T47D (cell line): Measurements from ENCODE around the gene IGF2.

Experiments used
- DNase-seq, 2 experiments: peaks; one replicate each; pipeline versions ENCODE4 v3.0.0 to v3.0.0-alpha.2; 2011 to 2012; ENCODE audit warnings: low read depth in 1 of 2, low spot score in 1 of 2
- JUND ChIP-seq: IDR thresholded peaks from 2 replicates; pipeline ENCODE4 v1.6.1; 2012; ENCODE audit warnings: low read depth
- in situ Hi-C: cut with HindIII; loops from 2 replicates; pipeline ENCODE4 v1.10.0; 2016; ENCODE audit warnings: low sequenced_read_pairs, low pct_unique_long_range_greater_than_20kb

The IGF2 gene

DNA sequence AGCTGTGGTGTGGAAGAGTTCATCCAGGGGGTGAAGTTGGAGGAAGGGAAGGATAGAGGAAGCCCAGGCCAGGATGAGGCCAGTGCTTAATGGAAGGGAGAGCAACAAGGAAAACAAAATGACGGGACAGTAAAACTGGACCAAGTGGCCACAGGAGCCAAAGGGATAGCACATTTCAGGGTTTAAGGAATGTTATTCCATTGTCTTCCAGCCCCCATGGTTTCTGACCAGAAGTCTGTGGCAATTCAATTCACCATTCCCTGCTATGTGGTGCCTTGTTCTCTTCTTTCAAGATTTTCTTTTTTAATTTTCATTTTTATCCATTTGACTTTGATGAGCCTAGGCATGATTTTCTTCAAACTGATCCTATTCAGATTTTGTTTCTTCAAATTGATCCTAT lies 22.5 kb downstream of the IGF2 start:
- in situ Hi-C loops: no loop called here
- no peak for TF ChIP-seq JUND
- DNase-seq: no peak

DNA sequence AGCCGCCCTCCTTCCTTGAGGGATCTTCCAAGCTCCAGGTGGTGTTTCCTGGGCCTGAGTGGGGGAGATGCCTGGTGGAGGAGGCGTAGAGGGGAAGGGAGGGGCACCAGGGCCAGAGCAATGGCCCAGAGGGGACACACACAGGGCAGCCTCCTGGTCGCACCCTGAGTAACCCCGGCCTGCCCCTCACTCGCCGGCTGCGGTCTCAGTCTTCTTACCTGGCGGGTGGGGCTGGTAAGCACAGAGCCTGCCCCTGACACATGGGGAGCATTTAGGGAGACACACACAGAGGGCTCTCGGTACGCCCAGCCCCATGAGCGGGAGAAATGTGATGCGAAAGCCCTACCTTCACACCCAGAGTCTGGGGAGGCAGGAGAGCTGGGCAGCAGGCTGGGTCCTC lies 23.9 kb downstream of the IGF2 start:
- no peak for DNase-seq
- TF ChIP-seq JUND: no peak

DNA sequence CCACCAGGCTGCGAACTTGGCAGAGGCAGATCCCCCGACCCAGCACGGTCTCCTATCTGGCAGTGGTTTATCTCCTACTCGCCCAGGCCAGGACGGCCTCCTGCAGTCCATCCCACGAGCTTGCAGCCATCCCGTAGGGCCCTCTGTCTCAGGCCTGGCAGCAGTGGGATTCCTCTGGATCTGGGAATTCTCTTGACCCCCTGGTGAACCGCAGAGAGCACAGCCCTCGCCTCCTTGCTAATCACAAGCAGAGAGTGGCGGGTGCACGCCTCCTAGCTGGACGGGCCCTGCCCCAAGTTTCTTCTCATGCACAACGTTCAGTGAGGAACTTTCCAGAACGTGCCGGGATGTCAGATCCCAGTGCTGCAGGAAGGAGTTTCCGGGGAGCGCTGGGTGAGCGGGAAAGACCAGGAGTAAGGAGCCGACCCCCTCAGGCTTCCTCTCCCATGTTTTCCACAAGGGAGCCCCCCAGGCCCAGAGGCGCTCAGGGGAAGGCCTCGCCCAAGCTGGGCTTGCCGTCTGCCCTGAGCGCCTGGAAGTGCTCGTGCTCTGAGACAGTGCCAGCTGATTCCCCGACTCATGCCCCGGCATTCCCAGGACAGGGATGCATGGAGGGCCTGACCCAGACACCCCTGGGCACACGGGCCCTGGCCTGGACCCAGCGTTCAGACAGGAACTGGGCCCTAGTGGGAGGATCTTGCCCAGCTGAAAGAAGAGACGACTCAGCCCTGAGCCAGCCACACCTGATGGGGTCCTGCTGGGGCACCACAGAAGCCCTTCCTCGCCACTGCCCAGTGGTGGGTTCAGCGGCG lies 24.6 kb downstream of the IGF2 start:
- TF ChIP-seq JUND: no peak
- in situ Hi-C loops: no loop called here
- no peak for DNase-seq

More for the DNA sequence above, 23.9 kb downstream of the IGF2 start:
- in situ Hi-C loops: no loop called here

DNA sequence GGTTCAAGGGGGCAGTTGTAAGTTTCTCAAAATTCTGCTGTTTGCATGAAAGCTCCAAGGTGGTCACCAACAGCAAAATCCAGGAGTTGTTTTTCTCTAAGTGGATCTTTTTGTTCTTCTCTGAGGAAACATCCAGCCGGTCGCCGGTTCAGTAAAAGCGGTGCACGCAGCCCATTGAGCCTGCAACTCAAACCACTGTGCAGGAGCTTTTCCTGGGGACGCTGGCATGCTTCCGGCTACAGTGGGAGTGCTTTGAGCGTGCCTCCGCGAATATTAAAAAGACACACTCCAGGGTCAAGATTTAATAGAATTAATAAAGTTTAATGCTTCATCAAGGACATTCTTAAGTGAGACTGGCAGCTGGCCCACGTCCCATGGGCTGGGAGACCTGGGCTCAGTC lies 25.4 kb downstream of the IGF2 start:
- in situ Hi-C loops: no loop called here

DNA sequence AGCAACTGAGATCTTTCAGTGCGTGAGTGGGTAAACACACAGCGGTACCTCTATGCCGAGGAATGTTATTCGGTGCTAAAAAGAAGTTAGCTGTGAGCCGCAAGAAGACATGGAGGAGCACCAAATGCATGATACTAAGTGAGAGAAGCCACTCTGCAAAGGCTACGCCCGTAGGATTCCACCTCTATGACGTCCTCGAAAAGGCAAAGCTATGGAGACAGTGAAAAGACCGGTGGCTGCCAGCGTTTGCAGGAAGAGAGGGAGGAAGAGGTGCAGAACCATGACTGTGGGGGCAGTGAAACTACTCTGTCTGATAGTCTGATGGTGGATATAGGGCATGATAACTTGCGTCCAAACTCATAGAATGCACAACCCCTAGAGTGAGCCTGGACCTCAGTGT lies 28.7 kb downstream of the IGF2 start:
- no peak for DNase-seq
- in situ Hi-C loops: no loop called here
- TF ChIP-seq JUND: no peak

More for the DNA sequence above, 25.4 kb downstream of the IGF2 start:
- no peak for TF ChIP-seq JUND
- no peak for DNase-seq

DNA sequence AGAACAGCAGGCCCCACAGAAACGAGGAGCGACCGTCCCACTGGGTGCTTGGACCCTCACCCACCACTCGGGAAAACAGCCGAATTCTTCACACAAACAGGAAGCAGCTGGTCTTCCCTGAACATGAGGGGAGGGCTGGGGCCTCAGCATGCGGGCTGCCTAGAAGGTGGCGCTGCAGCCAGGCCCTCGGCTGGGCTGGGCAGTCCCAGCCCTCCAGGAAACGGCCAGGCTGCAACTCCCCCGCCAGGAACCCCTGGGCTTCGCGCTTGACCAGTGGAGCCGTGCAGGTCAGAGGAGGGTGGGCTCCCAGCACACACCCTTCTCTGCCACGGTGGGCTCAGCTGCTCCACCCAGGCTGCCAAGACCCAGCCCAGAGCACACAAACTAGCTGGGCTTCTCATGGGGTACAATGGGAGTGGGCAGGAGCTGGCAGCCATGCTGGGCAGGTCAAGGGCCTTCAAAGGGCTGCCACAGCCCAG lies 29.6 kb downstream of the IGF2 start:
- in situ Hi-C loops: no loop called here
- no peak for TF ChIP-seq JUND
- no peak for DNase-seq

DNA sequence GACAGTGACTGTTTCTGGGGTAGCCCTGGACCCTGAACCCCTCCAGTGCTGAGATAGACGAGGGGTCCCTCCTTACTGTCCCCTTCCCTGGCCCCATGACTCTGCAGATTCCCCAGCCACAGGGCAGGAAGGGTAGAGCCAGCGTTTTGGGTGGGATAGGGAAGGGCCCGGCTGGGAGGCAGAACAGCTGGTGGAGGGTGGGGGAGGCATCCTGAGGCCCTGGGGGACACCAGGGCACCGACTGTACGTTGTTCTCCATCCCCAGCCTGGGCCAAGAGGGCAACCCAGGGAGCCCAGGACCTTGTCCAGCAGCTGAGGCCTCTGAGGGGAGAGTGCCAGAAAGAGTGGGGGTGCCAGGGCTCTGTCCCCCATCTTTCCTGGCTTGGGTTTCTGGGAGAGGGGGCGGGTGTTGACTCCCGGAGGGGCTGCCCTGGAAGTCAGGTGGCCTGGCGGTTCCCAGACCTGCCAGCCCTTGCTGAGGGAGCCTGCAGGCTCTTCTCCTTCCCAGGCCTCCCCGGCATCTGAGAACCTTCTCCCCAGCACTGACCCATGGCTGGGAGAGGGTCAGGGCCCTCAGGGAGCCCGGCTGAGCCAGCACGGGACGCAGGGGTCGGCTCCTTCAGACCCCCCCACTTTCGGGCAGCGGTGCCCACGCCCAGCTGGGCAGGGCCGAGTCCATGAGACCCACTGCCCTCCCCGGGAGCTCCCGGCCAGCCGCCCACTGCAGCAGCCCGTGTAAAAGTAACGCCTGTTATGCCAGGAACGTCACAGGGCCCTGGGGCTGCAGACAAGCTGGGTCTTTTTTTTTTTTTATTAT lies 30.3 kb downstream of the IGF2 start:
- TF ChIP-seq JUND: no peak
- in situ Hi-C loops: no loop called here
- DNase-seq: no peak

DNA sequence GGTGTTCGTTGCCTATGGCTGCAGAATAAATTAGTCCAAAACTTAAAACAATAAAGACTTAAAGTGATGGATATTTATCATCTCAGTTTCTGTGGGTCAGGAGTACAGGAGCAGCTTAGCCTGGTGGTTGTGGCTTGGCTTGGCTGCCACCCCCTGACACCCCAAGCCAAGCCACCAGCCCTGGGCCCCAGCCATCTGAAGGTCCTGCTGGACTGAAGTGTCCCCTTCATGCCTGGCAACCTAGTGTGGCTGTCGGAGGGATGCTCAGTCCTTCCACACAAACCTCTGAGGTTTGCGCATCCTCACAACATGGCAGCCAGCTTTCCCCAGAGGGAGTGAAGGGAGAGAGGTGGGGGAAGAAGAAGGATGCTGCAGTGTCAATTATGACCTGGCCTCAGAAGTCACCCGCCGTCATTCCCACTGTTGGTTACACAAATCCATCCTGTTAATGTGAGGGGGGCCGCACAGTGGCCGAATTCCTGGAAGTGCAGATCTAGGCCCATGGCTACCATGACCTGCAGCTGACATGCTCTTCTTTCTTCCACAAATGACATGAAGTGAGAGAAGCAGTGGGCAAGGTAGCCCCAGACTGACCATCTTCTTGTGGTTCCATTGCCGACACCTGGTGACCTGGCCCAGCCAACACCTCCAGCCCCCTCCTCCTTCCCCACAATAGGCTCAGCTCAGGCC lies 31.1 kb downstream of the IGF2 start:
- no peak for DNase-seq
- in situ Hi-C loops: no loop called here
- TF ChIP-seq JUND: no peak

DNA sequence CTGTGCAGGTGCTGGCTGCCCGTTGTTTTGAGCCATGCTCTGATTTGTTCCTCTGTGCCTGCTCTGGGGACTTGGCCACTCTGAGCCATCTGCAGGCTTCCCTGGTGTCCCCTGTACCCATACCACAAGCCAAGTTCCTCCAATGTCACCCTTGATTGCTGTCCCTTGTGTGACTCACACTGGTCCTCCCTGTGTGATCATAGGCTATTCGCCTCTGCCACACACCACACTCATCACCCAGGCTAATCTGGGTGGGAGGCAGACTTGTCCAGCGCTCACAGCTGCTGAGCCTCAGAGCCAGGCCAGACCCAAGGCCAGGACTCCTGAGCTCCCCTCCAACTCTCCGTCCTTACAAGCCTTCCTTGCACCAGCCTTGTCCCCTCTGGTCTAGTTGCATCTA lies 31.7 kb downstream of the IGF2 start:
- DNase-seq: no peak
- in situ Hi-C loops: no loop called here
- TF ChIP-seq JUND: no peak

DNA sequence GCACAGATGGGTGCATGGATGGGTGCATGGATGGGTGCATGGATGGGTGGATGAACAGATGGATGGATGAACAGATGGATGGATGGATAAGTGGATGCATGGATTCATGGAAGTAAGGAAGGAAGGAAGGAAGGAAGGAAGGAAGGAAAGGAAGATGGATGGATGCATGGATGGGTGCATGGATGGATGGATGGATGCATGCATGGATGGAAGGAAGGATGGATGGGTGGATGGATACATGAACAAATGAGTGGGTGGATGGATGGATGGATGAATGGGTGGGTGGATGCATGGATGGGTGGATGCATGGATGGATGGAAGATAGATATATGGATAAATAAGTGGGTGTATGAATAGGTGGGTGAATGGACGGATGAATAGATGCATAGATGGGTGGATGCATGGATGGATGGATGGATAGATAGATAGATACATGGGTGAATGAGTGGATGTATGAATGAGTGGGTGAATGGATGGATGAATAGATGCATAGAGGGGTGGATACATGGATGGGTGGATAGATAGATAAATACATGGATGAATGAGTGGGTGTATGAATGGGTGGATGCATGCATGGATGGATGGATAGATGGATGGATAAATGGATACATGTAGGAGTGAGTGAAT lies 32.5 kb downstream of the IGF2 start:
- no peak for TF ChIP-seq JUND
- in situ Hi-C loops: no loop called here

DNA sequence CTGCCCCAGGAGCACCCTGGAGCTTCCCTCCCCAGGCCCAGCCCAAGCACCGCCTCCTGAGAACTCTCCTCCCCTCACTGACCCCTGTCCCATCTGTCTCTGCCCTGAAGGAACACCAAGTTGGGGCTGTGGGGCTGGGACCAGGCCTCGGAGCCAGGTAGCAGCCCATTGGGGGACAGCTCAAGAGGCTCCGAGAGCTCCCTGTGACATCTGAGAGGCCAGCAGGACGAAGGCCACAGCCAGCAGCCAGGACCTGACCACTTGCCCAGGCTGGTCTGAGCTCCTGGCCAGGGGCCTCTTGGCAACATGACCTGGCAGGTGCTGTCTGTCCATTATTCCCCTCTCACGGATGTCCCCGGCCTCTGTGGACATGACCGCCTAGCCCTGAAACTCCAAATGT lies 33.7 kb downstream of the IGF2 start:
- no peak for DNase-seq
- no peak for TF ChIP-seq JUND
- in situ Hi-C loops: no loop called here

More for the DNA sequence above, 32.5 kb downstream of the IGF2 start:
- DNase-seq: no peak
